ENCODE measurements around the gene PI4K2A. TPM values are rescaled to one million over a fixed set of nuclear protein-coding genes. Genes with fewer than 3 reads are reported as not detected.

Gene PI4K2A
- total and polyA plus RNA-seq, 2 of the 4 experiments (the other 2 are of a cell fraction), result 15.8 to 27.3 TPM

- no peak overlapping the region for H3K4me3 ChIP-seq (ENCODE audit: insufficient read depth, low read depth, low read length)
- ATAC-seq (ENCODE audit: low read depth) (no peak), DNase-seq (no peak)
- H2BK5ac ChIP-seq (ENCODE audit: low read depth, low read length, poor library complexity, severe bottlenecking), result no peak overlapping the region
- H4K5ac ChIP-seq (ENCODE audit: low read depth, low read length), result no peak overlapping the region
- no peak overlapping the region for H3K9ac ChIP-seq (ENCODE audit: low read depth, low read length)
- peak overlapping the region; percentile 32 for H2AK9ac ChIP-seq (replicated peaks; ENCODE audit: low read depth, low read length, poor library complexity)
- no peak overlapping the region for H2BK15ac ChIP-seq (ENCODE audit: low read depth, low read length)
- H3K56ac ChIP-seq (ENCODE audit: extremely low read depth, insufficient read depth, low read length), result no peak overlapping the region
- POLR2A ChIA-PET (ENCODE audit: unreplicated experiment), result no interaction called here
- peaks cover 9% of the 10 kb centered on the region; the same call in 1 of the 2 replicates for H3K9me1 ChIP-seq (ENCODE audit: insufficient read depth, low read length)
- peaks cover 7% of the 10 kb centered on the region; the same call in 1 of the 2 replicates for H3K4me1 ChIP-seq (ENCODE audit: control insufficient read depth, insufficient read depth, low read length)
- H3K4ac ChIP-seq (ENCODE audit: low read depth, low read length), result no peak overlapping the region
- CTCF ChIA-PET, result no interaction called here
- no peaks in the 10 kb centered on the region for H3K27me3 ChIP-seq (ENCODE audit: control insufficient read depth, insufficient read depth, low read length)
- H2BK20ac ChIP-seq (ENCODE audit: low read depth, low read length), result no peak overlapping the region
- no peaks in the 10 kb centered on the region for H4K20me1 ChIP-seq (ENCODE audit: insufficient read depth, low read length)
- H3K14ac ChIP-seq (replicated peaks; ENCODE audit: low read depth, low read length), result no peak overlapping the region
- no peak overlapping the region for H3K23ac ChIP-seq (ENCODE audit: low read depth, low read length)
- intact Hi-C loops (cut with micrococcal nuclease) (no loop called here), in situ Hi-C loops (cut with MboI; ENCODE audit: low sequenced_read_pairs) (no loop called here), dilution Hi-C loops (cut with HindIII; ENCODE audit: low sequenced_read_pairs, unreplicated experiment) (no loop called here)
- H4K8ac ChIP-seq (ENCODE audit: low read depth in 2 of 2, low read length in 2 of 2), result no peak overlapping the region
- H3K79me1 ChIP-seq (ENCODE audit: low read depth in 1 of 2, low read length in 2 of 2), result no peaks in the 10 kb centered on the region
- no peaks in the 10 kb centered on the region for H3K9me3 ChIP-seq (ENCODE audit: control insufficient read depth, insufficient read depth, low read length)
- no peak overlapping the region for H2BK120ac ChIP-seq (ENCODE audit: low read depth, low read length)
- H3K18ac ChIP-seq (ENCODE audit: low read depth, low read length), result no peak overlapping the region
- no peak overlapping the region for H3K27ac ChIP-seq (ENCODE audit: insufficient read depth, low read length)
- H2AFZ ChIP-seq (replicated peaks; ENCODE audit: low read length, poor library complexity), result no peak overlapping the region
- H2AK5ac ChIP-seq (ENCODE audit: low read depth, low read length), result no peak overlapping the region
- BruUV-seq (replicated peaks), result no TSS peak
- no peaks in the 10 kb centered on the region for H3K36me3 ChIP-seq (ENCODE audit: control insufficient read depth, insufficient read depth, low read length)
- WGBS, 2 experiments (ENCODE audit: extremely low coverage in 2 of 2, insufficient read length in 1 of 2), result 70% methylated on average over 11 of the region's 21 CpGs; no CpG with 5 or more reads in 1 of the 2 experiments
- no peak overlapping the region for H3K4me2 ChIP-seq (ENCODE audit: low read depth, low read length)
- H4K91ac ChIP-seq (ENCODE audit: insufficient read depth, low read depth, low read length), result no peak overlapping the region
- TF ChIP-seq CHD1 (IDR thresholded peaks at IDR 0.05; ENCODE audit: low read depth, low read length), result no peak
- no peak for TF ChIP-seq CEBPB (IDR thresholded peaks at IDR 0.05; ENCODE audit: low read depth, low read length)
- TF ChIP-seq ELK1 (IDR thresholded peaks at IDR 0.05; ENCODE audit: borderline replicate concordance, low read depth, low read length), result no peak
- TF ChIP-seq CTCF (conservative IDR thresholded peaks at IDR 0.05; ENCODE audit: low read depth, low read length), result no peak
- TF ChIP-seq BHLHE40 (IDR thresholded peaks at IDR 0.05; ENCODE audit: low read depth, low read length), result no peak
- no peak for TF ChIP-seq RCOR1 (IDR thresholded peaks at IDR 0.05; ENCODE audit: insufficient replicate concordance, low read length)
- no peak for TF ChIP-seq RAD21 (IDR thresholded peaks at IDR 0.05; ENCODE audit: low read length)
- TF ChIP-seq RFX5 (IDR thresholded peaks at IDR 0.05; ENCODE audit: low read depth, low read length), result no peak
- TF ChIP-seq USF2 (IDR thresholded peaks at IDR 0.05; ENCODE audit: low read depth, low read length), result no peak
- TF ChIP-seq MAFK (IDR thresholded peaks at IDR 0.05; ENCODE audit: low read depth, low read length), result no peak
- no peak for TF ChIP-seq FOS (IDR thresholded peaks at IDR 0.05; ENCODE audit: low read depth, low read length)
- no peak for TF ChIP-seq NFE2L2 (IDR thresholded peaks at IDR 0.05; ENCODE audit: low read depth, low read length)
- TF ChIP-seq POLR2A (IDR thresholded peaks at IDR 0.05; ENCODE audit: low read depth, low read length), result no peak
- no peak for TF ChIP-seq MXI1 (IDR thresholded peaks at IDR 0.05; ENCODE audit: borderline replicate concordance, low read depth, low read length)
- TF ChIP-seq SMC3 (IDR thresholded peaks at IDR 0.05; ENCODE audit: low read depth, low read length), result no peak
Measured at GRCh38 chr10:97601268-97602215, 38.9 kb upstream of the PI4K2A start.
